Endothelial cell (in vitro differentiated cells): ENCODE measurements around the gene EFNA4. TPM values are rescaled to one million over a fixed set of nuclear protein-coding genes. Genes with fewer than 3 reads are reported as not detected.

Experiments
- DNase-seq: peaks from one replicate; pipeline ENCODE4 v3.0.0; 2021; ENCODE audit warnings: low spot score
- H3K27ac Mint-ChIP-seq: one replicate; pipeline ENCODE4 v1.8.0; 2021; ENCODE audit warnings: mixed read lengths, inconsistent platforms; ENCODE audit not compliant: unreplicated experiment
- H3K27me3 Mint-ChIP-seq: one replicate; pipeline ENCODE4 v1.8.0; 2021; ENCODE audit warnings: mild to moderate bottlenecking, moderate library complexity, mixed read lengths, inconsistent platforms; ENCODE audit not compliant: unreplicated experiment
- H3K36me3 Mint-ChIP-seq: one replicate; pipeline ENCODE4 v1.8.0; 2021; ENCODE audit warnings: mild to moderate bottlenecking, low read depth, mixed read lengths, inconsistent platforms; ENCODE audit not compliant: unreplicated experiment
- H3K4me1 Mint-ChIP-seq: one replicate; pipeline ENCODE4 v1.8.0; 2021; ENCODE audit warnings: mild to moderate bottlenecking, mixed read lengths, inconsistent platforms; ENCODE audit not compliant: unreplicated experiment
- H3K4me3 Mint-ChIP-seq: one replicate; pipeline ENCODE4 v1.8.0; 2021; ENCODE audit warnings: mild to moderate bottlenecking, mixed read lengths, inconsistent platforms; ENCODE audit not compliant: unreplicated experiment
- H3K9me3 Mint-ChIP-seq: one replicate; pipeline ENCODE4 v1.8.0; 2021; ENCODE audit warnings: mixed read lengths, inconsistent platforms; ENCODE audit not compliant: unreplicated experiment
- CTCF ChIP-seq: fragments of 200-600 bp; sonication (generic); IDR thresholded peaks from one replicate; pipeline ENCODE4 v1.5.0; 2021; ENCODE audit warnings: antibody characterized with exemption; ENCODE audit not compliant: unreplicated experiment
- total RNA-seq: library from RNA; stranded (reverse); fragmentation: NEBNext Ultra II Directional; extraction: Animal tissue kit (Norgen Biotek cat#: 25700); gene quantifications from one replicate; pipeline ENCODE4 v1.2.1, GENCODE V29; 2021; ENCODE audit not compliant: unreplicated experiment

The EFNA4 gene
- total RNA-seq, 1 donor from 2014 or later = 25.2 TPM

- peaks cover 25% of the 10 kb centered on the region for H3K4me1 Mint-ChIP-seq
- H3K36me3 Mint-ChIP-seq = peaks cover 14% of the 10 kb centered on the region
- DNase-seq = no peak
- H3K9me3 Mint-ChIP-seq = no peaks in the 10 kb centered on the region
- H3K27me3 Mint-ChIP-seq = peaks cover 13% of the 10 kb centered on the region
- H3K27ac Mint-ChIP-seq = peak overlapping the region; percentile 76
- peak overlapping the region; percentile 68 for H3K4me3 Mint-ChIP-seq
- TF ChIP-seq CTCF = no peak
These were observed 9.2 kb downstream of the EFNA4 start for GRCh38 chr1:155072531-155073289.

- Mint-ChIP-seq H3K27me3 (peaks cover 14% of the 10 kb centered on the region), H3K9me3 (no peaks in the 10 kb centered on the region), H3K27ac (peak overlapping the region; percentile 76), H3K4me1 (peaks cover 28% of the 10 kb centered on the region), H3K4me3 (peak overlapping the region; percentile 23), H3K36me3 (peaks cover 11% of the 10 kb centered on the region)
- no peak for DNase-seq
- no peak for TF ChIP-seq CTCF
These were observed 10.1 kb downstream of the EFNA4 start for GRCh38 chr1:155073377-155074242.

- H3K36me3 Mint-ChIP-seq = peaks cover 12% of the 10 kb centered on the region
- no peak overlapping the region for H3K4me3 Mint-ChIP-seq
- H3K27me3 Mint-ChIP-seq = peaks cover 24% of the 10 kb centered on the region
- peak overlapping the region; percentile 11 for H3K27ac Mint-ChIP-seq
- no peaks in the 10 kb centered on the region for H3K9me3 Mint-ChIP-seq
- no peak for DNase-seq
- TF ChIP-seq CTCF = no peak
- peaks cover 31% of the 10 kb centered on the region for H3K4me1 Mint-ChIP-seq
These were observed 12.0 kb downstream of the EFNA4 start for GRCh38 chr1:155075535-155075934.

- Mint-ChIP-seq H3K9me3 (no peaks in the 10 kb centered on the region), H3K27me3 (peaks cover 28% of the 10 kb centered on the region), H3K36me3 (peaks cover 14% of the 10 kb centered on the region)
These were observed 12.8 kb downstream of the EFNA4 start for GRCh38 chr1:155076371-155076770.

More at GRCh38 chr1:155076371-155076770, 12.8 kb downstream of the EFNA4 start:
- H3K4me1 Mint-ChIP-seq = peaks cover 33% of the 10 kb centered on the region
- no peak overlapping the region for H3K27ac Mint-ChIP-seq
- no peak for DNase-seq
- TF ChIP-seq CTCF = no peak
- no peak overlapping the region for H3K4me3 Mint-ChIP-seq
